Middle frontal gyrus (tissue), 1 donor: ENCODE data around the gene STARD8.

Experiments
- DNase-seq: peaks from one replicate; pipeline ENCODE4 v3.0.0-alpha.2; 2015; ENCODE audit warnings: low spot score; ENCODE audit errors: extremely low spot score

Gene STARD8

DNA sequence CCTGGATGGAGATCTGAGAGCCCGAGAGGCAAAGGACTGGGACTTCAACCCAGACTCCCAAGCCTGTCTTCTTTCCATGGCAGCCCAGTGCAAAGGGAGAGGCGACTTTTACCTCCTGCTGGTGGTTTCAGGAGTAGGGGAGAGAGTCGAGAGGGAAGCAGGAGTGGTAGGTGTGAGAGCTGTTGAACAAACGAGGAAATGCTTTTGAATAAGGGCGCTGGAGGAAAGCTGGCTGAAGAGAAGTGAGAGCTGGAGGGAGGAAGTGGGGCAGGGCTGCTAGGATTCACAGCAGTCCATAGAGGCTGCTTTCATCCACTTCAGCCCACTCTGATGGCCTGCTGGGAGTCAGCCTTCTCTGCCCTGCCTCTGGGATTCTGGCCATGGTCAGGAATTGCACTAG, 99.5 kb downstream of the STARD8 start:
- DNase-seq: no peak

GRCh38 chrX:68748030-68748429, 100.6 kb downstream of the STARD8 start:
- no peak for DNase-seq

DNA sequence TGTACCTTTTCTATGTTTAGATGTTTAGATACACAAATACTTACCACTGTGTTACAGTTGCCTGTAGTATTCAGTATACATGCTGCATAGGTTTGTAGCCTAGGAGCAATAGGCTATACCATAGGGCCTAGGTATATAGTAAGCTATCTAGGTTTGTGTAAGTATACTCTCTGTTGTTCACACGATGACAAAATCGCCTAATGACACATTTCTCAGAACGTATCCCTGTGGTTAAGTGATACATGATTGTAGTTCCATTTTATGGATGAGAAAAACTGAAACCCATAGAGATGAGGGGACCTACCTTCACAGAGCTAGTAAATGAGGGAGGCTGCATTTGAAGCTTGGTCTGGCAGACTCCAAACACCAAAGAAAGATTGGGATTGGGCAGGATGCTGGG, 102.0 kb downstream of the STARD8 start:
- DNase-seq: no peak

DNA sequence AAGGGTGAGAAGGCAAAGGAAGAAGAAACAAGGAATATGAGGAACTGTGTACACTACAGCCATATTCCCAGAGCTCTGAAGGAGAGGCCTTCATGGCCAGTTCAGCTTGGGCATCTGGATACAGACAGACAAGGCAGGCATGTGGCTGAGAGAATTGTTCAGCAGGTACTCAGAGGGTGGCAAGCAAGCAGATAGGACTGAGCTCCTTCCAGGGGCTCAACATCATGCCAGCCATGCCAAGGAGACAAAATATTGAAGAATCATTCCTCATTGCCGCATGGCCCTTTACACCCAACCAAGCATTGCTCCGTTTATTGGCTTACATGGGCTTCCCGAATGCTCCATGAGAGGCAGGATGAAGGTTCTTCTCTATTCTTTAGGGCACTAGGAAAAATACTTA, 102.8 kb downstream of the STARD8 start:
- no peak for DNase-seq

- no peak for DNase-seq
Observed at GRCh38 chrX:68751372-68751771, 103.9 kb downstream of the STARD8 start.

DNA sequence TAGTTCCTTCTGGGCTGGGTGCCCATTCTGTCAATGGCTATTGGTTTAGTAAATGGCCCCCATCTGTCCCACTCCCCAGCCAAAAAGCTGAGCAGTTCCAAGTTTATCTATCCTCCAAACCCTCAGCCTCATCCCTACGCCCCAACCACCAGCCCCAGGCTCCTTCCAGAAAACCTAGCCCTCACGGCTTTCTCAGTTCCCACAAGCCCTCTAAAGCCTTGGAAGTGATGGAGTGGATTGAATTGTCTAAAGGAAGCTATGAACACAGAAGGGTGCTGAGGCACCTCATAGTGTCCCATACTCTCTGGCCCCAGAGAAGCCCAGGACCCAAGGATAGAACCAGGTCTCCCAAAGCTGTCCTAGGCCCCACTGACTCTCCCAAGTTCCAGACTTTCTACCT, 105.8 kb downstream of the STARD8 start:
- no peak for DNase-seq

DNA sequence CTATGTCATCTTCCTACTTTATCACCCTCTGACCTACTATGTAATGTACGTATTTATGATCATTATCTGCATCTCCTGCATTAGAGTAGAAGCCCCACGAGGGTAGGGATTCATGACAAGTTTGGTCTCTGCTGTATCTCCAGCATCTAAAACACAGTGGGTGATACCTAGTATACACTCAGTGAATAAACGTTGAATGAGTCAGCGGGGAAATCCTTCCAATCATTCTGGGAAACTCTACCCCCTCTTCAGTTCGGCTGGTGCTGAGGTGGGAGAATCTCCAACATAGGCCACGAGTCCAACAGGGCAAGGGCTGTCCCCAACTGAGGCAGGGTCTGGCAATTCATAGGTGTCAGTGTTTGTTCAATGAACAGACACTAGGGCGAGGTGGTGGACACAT, 106.9 kb downstream of the STARD8 start:
- no peak for DNase-seq

GRCh38 chrX:68755616-68756125, 108.2 kb downstream of the STARD8 start:
- no peak for DNase-seq

- DNase-seq: no peak
Observed at GRCh38 chrX:68757331-68757730, 109.9 kb downstream of the STARD8 start.

DNA sequence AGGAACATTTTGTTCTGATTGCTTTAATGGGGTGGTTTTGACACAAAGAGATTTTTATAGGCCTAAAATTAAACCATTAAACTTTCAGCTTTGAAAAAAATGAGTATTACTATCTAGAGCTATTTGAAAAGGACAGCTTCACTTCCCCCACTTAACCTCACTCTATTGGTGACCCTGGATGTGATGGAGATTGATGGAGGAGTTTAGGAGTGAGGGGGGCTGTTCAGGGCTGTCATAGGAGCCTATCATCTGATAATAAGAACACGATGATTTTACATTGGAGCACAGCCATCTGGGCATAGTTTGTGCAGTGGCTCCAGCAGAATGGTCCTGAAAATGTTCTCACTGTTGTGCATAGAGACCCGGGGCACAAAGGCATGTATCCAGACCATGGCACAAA, 110.3 kb downstream of the STARD8 start:
- no peak for DNase-seq

DNA sequence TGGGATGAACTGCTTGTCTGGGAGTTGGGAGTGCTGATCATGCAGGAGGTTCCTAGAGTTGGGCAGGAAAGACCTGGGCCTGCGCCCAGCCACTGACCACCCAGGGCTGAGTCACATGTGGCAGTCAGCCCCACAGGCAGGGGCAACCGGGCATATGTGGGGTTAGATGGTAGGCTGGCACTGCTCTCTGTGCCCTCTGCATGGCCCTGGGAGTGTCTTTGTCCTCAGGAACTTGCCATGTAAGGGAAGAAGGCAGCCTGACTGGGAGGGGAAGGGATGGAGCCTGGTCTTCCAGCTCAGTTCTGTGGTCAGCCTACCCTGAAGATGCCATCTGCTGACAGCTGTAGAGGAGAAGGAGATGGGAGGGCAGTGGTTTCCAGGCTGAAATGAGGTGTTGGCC, 111.2 kb downstream of the STARD8 start:
- DNase-seq: no peak

DNA sequence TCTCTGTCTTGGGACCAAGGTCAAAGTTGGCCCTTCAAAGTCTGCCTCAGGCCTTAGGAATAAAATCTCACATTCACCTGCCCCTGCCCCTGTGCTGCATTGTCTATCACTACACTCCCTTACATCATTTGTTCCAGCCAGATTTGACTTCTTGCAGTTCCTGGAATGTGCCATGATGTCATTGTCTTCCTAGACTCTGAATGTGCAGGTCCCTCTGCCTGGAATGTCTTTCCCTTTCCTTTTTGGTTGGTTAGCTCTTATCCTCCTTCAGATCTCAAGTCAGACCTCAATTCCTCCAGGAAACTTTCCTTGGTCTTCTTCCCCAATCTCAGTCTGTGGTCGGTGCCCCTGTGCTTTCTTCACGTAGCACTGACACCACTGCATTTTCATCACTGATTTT, 113.6 kb downstream of the STARD8 start:
- no peak for DNase-seq

DNA sequence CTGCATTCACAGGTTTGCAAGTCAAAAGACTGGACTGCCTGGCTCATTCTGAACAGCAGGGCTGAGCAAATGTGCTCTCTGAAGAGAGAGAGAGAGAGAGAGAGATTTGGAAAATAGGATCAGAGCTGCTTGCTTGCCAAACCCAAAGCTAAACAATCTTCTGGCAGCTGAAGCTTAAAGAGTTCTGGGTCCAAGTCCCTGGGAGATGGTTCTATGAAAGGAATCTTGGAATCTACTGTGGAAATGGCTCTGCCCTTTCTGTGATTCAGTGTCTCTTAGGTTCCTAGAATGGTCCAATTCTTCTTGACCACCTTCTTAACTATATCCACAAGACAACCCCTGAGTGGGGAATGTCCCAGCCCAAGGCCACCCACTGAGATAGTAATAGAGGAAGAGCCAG, 115.3 kb downstream of the STARD8 start:
- DNase-seq: no peak

DNA sequence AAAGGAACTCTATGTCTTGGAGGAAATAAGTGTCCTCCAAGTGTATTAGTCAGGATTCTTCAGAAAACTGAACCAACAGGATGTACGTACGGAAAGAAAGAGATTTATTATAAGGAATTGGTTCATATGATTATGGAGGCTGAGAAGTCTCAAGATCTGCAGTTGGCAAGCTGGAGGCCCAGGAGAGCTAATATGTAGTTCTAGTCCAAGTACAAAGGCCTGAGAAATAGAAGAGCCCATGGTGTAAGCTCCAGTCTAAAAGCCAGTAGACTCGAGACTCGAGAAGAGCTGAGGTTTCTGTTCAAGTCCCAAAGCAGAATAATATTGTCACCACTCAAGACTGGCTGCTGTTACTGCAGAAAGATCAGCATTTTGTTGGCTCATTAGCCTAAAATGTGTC, 116.0 kb downstream of the STARD8 start:
- DNase-seq: no peak
